ENCODE results near the gene DEUP1.

GRCh38 chr11:93326681-93327080, 3.9 kb upstream of the DEUP1 start:
- TF ChIP-seq TAF15 (IDR thresholded peaks at IDR 0.05; ENCODE audit: low read depth, low read length) (no peak), CHD7 (IDR thresholded peaks at IDR 0.05; ENCODE audit: low read depth, low read length) (no peak), EP300 (IDR thresholded peaks at IDR 0.05; ENCODE audit: low read length) (no peak), ETV6 (IDR thresholded peaks at IDR 0.05; ENCODE audit: borderline replicate concordance in 1 of 2, low read depth in 2 of 2, low read length in 1 of 2) (no peak), ETV6 (CRISPR knock-in tag; IDR thresholded peaks at IDR 0.05; ENCODE audit: borderline replicate concordance) (no peak)
